HG03108 (cell line): ENCODE results near the gene CFLAR.
A peak's percentile ranks its signal among the peaks of the same experiment; 100 is the strongest.

ENCODE experiments used
- ATAC-seq: cut with Tn5 transposase; IDR thresholded peaks from one replicate; pipeline ENCODE4 v1.9.1; 2021; ENCODE audit warnings: moderate library complexity; ENCODE audit not compliant: unreplicated experiment

Gene CFLAR

GRCh38 chr2:201205515-201205849 is 89.5 kb downstream of the CFLAR start:
- ATAC-seq, result no peak

- peak; percentile 69 for ATAC-seq
Measured at GRCh38 chr2:201208563-201209252, 92.7 kb downstream of the CFLAR start.

GRCh38 chr2:201215963-201216362 is 100.0 kb downstream of the CFLAR start:
- no peak for ATAC-seq

GRCh38 chr2:201216918-201217317 is 101.0 kb downstream of the CFLAR start:
- ATAC-seq, result no peak

- no peak for ATAC-seq
Measured at GRCh38 chr2:201218780-201219179, 102.8 kb downstream of the CFLAR start.

GRCh38 chr2:201219328-201220096 is 103.5 kb downstream of the CFLAR start:
- no peak for ATAC-seq

- ATAC-seq, result no peak
Measured at GRCh38 chr2:201220102-201220570, 104.2 kb downstream of the CFLAR start.

GRCh38 chr2:201223089-201224073 is 107.4 kb downstream of the CFLAR start:
- peak; percentile 87 for ATAC-seq
